Measurements from ENCODE around the gene PRKAR2A.

DNA sequence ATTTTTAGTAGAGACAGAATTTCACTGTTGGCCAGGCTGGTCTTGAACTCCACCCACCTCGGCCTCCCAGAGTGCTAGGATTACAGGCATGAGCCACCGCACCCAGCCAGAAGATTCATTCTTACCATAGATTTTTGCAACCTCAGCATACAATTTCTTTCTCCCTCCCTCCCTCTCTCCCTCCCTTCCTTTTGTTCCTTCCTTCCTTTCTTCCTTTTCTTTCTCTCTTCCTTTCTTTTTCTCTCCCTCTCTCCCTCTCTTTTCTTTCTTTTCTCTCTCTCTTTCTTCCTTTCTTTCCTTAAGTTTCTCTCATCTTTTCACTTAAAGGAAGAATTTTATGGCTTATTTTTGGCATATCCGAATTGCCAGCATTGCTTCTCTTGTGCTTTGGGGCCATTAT lies 58.0 kb downstream of the PRKAR2A start:
- TF ChIP-seq POLR2A (IDR thresholded peaks at IDR 0.05): no peak
- TF ChIP-seq CTCF (IDR thresholded peaks at IDR 0.05): no peak
